ENCODE results near the gene WDR45B. TPM values are rescaled to one million over a fixed set of nuclear protein-coding genes. Genes with fewer than 3 reads are reported as not detected.
A peak's percentile ranks its signal among the peaks of the same experiment; 100 is the strongest.

The WDR45B gene
- polyA plus RNA-seq, 1 of the 3 experiments (the other 2 are of a cell fraction): 171 TPM

DNA sequence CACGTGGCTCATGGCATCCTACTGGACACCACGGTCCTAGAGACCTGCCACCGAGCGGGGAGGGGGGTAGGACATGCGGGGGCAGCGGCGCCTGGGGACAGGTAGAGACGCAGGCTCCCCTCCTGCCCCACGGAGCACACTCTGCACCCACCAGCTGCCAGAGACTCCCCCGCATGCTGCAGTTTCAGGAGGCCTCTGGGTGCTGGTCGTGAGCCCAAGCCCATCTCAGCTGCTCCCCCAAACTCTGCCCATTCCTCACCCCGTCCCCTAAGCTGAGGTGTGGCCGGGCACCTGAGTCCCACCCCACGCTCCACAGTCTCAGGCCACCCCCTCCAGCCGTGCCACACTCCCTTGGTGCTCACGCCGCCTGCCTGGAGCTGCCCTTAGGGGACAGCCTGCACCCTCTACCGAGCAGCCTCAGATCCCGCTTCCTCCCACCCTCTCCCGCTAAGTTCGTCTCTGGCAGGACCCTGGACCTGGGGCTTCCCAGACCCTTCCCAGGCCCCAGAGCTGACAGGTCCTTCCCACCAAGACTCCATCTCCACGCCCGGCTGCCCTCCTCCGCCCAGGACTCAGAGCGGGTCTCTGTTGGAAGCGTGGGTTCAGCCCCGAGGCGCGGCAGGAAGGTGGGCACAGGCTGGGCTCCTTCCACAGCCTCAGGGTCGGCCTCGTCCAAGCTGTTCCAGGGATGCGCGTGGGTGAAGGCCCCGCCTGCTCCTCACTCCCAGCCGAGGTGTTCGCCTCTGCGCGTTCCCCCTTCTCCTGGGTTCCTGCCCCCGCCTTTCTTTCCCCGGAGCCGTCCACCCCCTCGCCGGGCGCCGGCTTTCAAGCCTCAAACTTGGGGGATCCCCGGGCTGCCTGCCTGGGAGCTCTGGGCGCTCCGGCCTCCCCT is 48.9 kb upstream of the WDR45B start:
- no peaks in the 10 kb centered on the region for H4K20me1 ChIP-seq (ENCODE audit: insufficient read depth)
- H3K79me2 ChIP-seq (ENCODE audit: insufficient read depth): 0 out of 2 replicates have a peak, but pooled peaks cover 4% of the 10 kb centered on the region
- peaks cover 0 to 8% of the 10 kb centered on the region in 2 experiments for H3K36me3 ChIP-seq (replicated peaks in 1 of 2; ENCODE audit: control insufficient read depth in 1 of 2, insufficient read depth in 2 of 2, low read length in 1 of 2)
- no peaks in the 10 kb centered on the region for H3K9me2 ChIP-seq
- H3K4me1 ChIP-seq (ENCODE audit: control insufficient read depth in 1 of 2, insufficient read depth in 2 of 2, low read depth in 1 of 2, low read length in 1 of 2): peaks cover 0 to 14% of the 10 kb centered on the region in 2 experiments; a peak in 1 of 4 replicates
- CTCF ChIA-PET: interaction anchor here (0.9 to 2.3 kb wide), 4 partner anchors 17 to 78 kb away, joined by 3 to 6 read pairs (median 4); no protein-coding TSS in a partner anchor
- no peaks in the 10 kb centered on the region; the same call in 1 of the 2 replicates for H3K9me3 ChIP-seq
- no peaks in the 10 kb centered on the region for H3K27me3 ChIP-seq (ENCODE audit: insufficient read depth)
- 53% methylated on average over 48 of the region's 48 CpGs for WGBS (ENCODE audit: low lambda C conversion rate)
- DNase-seq: peak; percentile 76
- peak overlapping the region; percentile 24; the same call in 1 of the 2 replicates for H2AFZ ChIP-seq (ENCODE audit: low read depth)
- H3K9ac ChIP-seq: peak overlapping the region; percentile 48; the same call in 1 of the 2 replicates
- POLR2A ChIA-PET: interaction anchor here (0.5 kb wide), 1 partner anchor 137 kb away, joined by 3 read pairs; no protein-coding TSS in a partner anchor
- H3K27ac ChIP-seq (ENCODE audit: low read depth in 2 of 2, low read length in 1 of 2): no peak overlapping the region
- no peaks in the 10 kb centered on the region for H3F3A ChIP-seq (replicated peaks; ENCODE audit: insufficient read depth)
- H3K4me3 ChIP-seq (ENCODE audit: low read depth in 2 of 2, low read length in 1 of 2): peak overlapping the region; percentile 63 to 68
- H3K4me2 ChIP-seq: peak overlapping the region; percentile 97
- TF ChIP-seq, protein P1, sequence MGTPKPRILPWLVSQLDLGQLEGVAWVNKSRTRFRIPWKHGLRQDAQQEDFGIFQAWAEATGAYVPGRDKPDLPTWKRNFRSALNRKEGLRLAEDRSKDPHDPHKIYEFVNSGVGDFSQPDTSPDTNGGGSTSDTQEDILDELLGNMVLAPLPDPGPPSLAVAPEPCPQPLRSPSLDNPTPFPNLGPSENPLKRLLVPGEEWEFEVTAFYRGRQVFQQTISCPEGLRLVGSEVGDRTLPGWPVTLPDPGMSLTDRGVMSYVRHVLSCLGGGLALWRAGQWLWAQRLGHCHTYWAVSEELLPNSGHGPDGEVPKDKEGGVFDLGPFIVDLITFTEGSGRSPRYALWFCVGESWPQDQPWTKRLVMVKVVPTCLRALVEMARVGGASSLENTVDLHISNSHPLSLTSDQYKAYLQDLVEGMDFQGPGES (IDR thresholded peaks at IDR 0.05; ENCODE audit: low read depth, low read length): no peak
- no peak for TF ChIP-seq SIN3A (IDR thresholded peaks at IDR 0.05; ENCODE audit: borderline replicate concordance, low read depth, low read length)
- no peak for TF ChIP-seq NRF1 (IDR thresholded peaks at IDR 0.05; ENCODE audit: low read depth, low read length)
- no peak for TF ChIP-seq GATA2 (CRISPR knock-in tag; IDR thresholded peaks at IDR 0.05)
- TF ChIP-seq FOXJ3 (CRISPR knock-in tag; IDR thresholded peaks at IDR 0.05): no peak
- TF ChIP-seq RXRA (IDR thresholded peaks at IDR 0.05; ENCODE audit: borderline replicate concordance, low read depth): no peak
- no peak for TF ChIP-seq EP300 (IDR thresholded peaks at IDR 0.05; ENCODE audit: borderline replicate concordance in 1 of 2, low read depth in 1 of 2, low read length in 1 of 2)
- TF ChIP-seq, protein P2, sequence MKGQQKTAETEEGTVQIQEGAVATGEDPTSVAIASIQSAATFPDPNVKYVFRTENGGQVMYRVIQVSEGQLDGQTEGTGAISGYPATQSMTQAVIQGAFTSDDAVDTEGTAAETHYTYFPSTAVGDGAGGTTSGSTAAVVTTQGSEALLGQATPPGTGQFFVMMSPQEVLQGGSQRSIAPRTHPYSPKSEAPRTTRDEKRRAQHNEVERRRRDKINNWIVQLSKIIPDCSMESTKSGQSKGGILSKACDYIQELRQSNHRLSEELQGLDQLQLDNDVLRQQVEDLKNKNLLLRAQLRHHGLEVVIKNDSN (IDR thresholded peaks at IDR 0.05; ENCODE audit: borderline replicate concordance, low read depth): no peak
- TF ChIP-seq, protein P3, sequence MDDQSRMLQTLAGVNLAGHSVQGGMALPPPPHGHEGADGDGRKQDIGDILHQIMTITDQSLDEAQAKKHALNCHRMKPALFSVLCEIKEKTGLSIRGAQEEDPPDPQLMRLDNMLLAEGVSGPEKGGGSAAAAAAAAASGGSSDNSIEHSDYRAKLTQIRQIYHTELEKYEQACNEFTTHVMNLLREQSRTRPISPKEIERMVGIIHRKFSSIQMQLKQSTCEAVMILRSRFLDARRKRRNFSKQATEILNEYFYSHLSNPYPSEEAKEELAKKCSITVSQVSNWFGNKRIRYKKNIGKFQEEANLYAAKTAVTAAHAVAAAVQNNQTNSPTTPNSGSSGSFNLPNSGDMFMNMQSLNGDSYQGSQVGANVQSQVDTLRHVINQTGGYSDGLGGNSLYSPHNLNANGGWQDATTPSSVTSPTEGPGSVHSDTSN (IDR thresholded peaks at IDR 0.05): no peak
- TF ChIP-seq, protein P4, sequence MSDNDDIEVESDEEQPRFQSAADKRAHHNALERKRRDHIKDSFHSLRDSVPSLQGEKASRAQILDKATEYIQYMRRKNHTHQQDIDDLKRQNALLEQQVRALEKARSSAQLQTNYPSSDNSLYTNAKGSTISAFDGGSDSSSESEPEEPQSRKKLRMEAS (IDR thresholded peaks at IDR 0.05; ENCODE audit: low read depth): no peak
- TF ChIP-seq, protein P5, sequence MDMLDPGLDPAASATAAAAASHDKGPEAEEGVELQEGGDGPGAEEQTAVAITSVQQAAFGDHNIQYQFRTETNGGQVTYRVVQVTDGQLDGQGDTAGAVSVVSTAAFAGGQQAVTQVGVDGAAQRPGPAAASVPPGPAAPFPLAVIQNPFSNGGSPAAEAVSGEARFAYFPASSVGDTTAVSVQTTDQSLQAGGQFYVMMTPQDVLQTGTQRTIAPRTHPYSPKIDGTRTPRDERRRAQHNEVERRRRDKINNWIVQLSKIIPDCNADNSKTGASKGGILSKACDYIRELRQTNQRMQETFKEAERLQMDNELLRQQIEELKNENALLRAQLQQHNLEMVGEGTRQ (IDR thresholded peaks at IDR 0.05; ENCODE audit: borderline replicate concordance, low read depth, low read length): no peak
- TF ChIP-seq FOXM1 (IDR thresholded peaks at IDR 0.05; ENCODE audit: low read depth): no peak
- TF ChIP-seq SMC3 (IDR thresholded peaks at IDR 0.05; ENCODE audit: low read depth, low read length): no peak
- TF ChIP-seq, protein P6, sequence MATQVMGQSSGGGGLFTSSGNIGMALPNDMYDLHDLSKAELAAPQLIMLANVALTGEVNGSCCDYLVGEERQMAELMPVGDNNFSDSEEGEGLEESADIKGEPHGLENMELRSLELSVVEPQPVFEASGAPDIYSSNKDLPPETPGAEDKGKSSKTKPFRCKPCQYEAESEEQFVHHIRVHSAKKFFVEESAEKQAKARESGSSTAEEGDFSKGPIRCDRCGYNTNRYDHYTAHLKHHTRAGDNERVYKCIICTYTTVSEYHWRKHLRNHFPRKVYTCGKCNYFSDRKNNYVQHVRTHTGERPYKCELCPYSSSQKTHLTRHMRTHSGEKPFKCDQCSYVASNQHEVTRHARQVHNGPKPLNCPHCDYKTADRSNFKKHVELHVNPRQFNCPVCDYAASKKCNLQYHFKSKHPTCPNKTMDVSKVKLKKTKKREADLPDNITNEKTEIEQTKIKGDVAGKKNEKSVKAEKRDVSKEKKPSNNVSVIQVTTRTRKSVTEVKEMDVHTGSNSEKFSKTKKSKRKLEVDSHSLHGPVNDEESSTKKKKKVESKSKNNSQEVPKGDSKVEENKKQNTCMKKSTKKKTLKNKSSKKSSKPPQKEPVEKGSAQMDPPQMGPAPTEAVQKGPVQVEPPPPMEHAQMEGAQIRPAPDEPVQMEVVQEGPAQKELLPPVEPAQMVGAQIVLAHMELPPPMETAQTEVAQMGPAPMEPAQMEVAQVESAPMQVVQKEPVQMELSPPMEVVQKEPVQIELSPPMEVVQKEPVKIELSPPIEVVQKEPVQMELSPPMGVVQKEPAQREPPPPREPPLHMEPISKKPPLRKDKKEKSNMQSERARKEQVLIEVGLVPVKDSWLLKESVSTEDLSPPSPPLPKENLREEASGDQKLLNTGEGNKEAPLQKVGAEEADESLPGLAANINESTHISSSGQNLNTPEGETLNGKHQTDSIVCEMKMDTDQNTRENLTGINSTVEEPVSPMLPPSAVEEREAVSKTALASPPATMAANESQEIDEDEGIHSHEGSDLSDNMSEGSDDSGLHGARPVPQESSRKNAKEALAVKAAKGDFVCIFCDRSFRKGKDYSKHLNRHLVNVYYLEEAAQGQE (IDR thresholded peaks at IDR 0.05; ENCODE audit: low read depth, low read length): no peak
- TF ChIP-seq, protein P7, sequence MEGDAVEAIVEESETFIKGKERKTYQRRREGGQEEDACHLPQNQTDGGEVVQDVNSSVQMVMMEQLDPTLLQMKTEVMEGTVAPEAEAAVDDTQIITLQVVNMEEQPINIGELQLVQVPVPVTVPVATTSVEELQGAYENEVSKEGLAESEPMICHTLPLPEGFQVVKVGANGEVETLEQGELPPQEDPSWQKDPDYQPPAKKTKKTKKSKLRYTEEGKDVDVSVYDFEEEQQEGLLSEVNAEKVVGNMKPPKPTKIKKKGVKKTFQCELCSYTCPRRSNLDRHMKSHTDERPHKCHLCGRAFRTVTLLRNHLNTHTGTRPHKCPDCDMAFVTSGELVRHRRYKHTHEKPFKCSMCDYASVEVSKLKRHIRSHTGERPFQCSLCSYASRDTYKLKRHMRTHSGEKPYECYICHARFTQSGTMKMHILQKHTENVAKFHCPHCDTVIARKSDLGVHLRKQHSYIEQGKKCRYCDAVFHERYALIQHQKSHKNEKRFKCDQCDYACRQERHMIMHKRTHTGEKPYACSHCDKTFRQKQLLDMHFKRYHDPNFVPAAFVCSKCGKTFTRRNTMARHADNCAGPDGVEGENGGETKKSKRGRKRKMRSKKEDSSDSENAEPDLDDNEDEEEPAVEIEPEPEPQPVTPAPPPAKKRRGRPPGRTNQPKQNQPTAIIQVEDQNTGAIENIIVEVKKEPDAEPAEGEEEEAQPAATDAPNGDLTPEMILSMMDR (IDR thresholded peaks at IDR 0.05): no peak
- TF ChIP-seq TAF1 (IDR thresholded peaks at IDR 0.05; ENCODE audit: borderline replicate concordance, low read depth, low read length): no peak
- no peak for TF ChIP-seq RAD21 (IDR thresholded peaks at IDR 0.05; ENCODE audit: low read length)
- TF ChIP-seq RFX5 (IDR thresholded peaks at IDR 0.05; ENCODE audit: low read length): no peak

All from SK-N-SH (cell line).